NCI-H128 (cell line): ENCODE results near the gene SND1.
"Not testable (repeated sequence)": the region's sequence is repeated elsewhere in the genome, so short reads cannot be mapped to it uniquely, and the experiment has no call there.

Source experiments
- DNase-seq: peaks from one replicate; lab custom pipeline; 2025; ENCODE audit not compliant: unreplicated experiment; lab: John Stamatoyannopoulos, UW

SND1 gene

GRCh38 chr7:127824682-127825081 is 172.7 kb downstream of the SND1 start:
- DNase-seq = no peak

GRCh38 chr7:127828843-127829500 is 177.0 kb downstream of the SND1 start:
- no peak for DNase-seq

- DNase-seq = no peak
Measured at GRCh38 chr7:127831318-127832219, 179.6 kb downstream of the SND1 start.

- no peak for DNase-seq
Measured at GRCh38 chr7:127832592-127832991, 180.6 kb downstream of the SND1 start.

GRCh38 chr7:127833641-127834040 is 181.6 kb downstream of the SND1 start:
- DNase-seq = no peak

DNA sequence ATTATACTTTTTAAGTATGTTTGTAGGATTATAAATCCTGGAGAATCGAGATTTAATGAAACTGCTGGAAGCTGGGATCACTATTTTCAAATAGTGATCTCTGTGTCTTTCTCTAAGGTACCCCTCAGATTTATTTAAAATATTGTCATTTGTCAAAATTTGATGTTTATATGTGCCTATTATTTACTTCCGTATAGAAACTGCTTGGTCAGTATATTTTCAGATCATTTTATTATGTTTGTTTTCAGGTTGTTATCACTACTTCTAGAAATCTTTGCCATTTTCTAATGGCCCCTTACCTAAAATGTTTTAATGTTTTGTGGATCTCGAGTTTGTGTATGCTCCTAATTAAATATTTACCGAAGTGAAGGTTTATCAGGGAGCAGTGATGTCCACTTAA is 183.7 kb downstream of the SND1 start:
- no peak for DNase-seq

- DNase-seq = not testable (repeated sequence)
Measured at GRCh38 chr7:127837816-127838410, 185.9 kb downstream of the SND1 start.

GRCh38 chr7:127838816-127839415 is 186.9 kb downstream of the SND1 start:
- DNase-seq = no peak

- DNase-seq = no peak
Measured at GRCh38 chr7:127840226-127840951, 188.4 kb downstream of the SND1 start.

GRCh38 chr7:127844165-127844564 is 192.2 kb downstream of the SND1 start:
- DNase-seq = no peak

DNA sequence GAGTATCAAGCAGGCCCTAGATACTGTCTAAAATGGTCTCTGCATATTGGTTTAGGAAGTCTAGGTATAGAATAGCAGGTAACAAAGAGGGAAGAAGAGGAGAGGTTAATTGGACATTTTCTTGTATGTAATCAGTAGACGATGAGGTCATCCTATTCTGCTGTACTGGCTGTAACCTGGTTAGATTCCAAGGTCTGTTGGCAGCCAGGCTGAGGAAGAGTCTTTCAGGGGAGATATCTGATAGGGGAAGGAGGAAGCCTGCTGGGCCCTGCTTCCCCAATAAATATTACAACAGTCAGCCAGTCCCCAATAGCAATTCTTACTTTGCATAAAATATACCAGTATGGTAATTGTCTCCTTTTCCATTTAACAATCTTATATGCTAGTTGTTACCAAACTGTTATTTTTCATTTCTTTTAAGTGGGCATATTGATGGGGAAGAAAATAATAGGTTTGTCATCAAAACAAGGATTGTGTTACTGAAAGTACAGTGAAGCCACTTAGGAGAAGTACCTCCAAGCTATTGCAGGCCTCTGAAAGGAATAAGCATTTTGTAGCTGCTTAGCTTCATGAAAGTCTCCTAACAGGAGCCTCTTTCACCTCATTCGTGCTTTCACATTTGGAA is 192.8 kb downstream of the SND1 start:
- no peak for DNase-seq

GRCh38 chr7:127845522-127846214 is 193.7 kb downstream of the SND1 start:
- no peak for DNase-seq

GRCh38 chr7:127847641-127848040 is 195.6 kb downstream of the SND1 start:
- DNase-seq = no peak

GRCh38 chr7:127848241-127848640 is 196.2 kb downstream of the SND1 start:
- DNase-seq = no peak

DNA sequence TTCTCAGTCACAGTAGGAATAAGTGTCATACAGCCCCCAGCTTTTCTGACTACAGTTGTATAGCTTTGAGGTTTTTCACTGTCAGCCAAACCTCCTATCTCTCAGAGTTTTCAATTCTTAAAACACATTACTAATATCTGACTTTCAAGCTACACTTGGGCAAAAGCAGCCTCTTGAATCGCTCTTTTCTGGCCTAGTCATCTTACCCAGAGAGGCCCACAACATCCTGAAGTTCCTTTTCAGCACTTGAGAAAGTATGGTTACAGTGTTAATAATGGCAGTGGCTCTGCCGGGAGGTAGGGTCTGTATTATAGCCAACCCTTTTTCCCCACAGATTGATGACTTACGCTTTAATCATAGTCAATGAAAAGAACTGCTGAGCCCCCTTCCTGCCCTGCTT is 198.2 kb downstream of the SND1 start:
- no peak for DNase-seq

- no peak for DNase-seq
Measured at GRCh38 chr7:127854383-127854782, 202.4 kb downstream of the SND1 start.

DNA sequence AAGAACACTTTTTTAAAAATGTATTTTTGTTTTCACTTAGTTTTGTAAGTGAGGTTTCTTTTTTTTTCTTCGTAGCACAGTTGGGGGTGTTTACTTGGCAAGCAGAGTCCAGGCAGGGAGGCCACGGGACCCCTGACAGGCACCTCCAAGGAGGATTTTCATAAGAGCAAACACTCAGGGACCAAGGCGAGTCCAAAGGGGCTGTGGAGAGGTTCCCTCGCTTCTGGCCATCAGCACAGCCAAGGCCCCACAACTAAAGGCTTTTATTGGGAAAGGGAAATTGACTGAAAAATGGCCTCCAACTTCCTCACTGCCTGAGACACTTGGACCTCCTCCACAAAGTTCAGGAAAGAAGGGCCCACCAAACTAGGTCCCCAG is 205.5 kb downstream of the SND1 start:
- no peak for DNase-seq

DNA sequence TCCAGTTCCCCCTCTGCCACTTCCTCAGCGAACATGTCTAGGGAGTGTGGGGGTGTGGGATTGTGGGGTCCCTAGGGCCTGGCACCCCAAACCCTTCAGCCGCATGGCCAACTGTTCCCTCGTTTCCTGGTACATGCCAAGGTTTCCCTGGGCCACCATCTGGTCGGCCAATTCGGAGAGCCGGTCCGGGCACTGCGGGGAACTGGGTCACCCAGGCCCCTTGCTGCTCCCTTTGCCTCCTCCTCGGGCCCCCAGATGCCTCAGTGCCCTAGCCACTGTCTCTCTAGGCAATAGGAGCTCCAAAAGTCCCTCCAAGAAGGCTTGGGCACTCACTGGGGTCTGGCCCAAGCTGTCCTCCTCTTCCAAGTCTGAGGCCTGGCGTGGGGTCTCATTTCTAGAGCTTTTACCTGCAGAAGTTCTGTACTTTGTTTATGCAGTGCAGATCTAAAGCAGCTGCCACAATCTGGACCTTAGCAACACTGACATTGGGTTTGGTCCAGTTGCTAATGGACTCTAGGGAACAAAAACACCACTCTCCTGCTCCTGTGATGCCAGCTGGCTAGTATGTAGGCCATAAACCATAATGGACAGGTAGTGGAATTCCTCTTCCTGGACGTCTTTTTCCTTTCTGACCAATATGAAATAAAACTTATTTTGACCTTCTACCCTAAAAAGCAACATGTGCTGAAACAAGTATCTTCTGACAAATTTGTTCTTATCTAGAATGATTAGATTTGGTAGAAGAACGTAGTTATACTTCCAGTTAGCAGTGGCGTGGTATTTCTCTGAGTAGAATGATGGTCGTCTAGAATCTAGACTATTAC is 206.3 kb downstream of the SND1 start:
- no peak for DNase-seq

- DNase-seq = no peak
Measured at GRCh38 chr7:127858915-127859189, 206.9 kb downstream of the SND1 start.
